ENCODE results near the gene PTK6.
"Not testable (repeated sequence)": the region's sequence is repeated elsewhere in the genome, so short reads cannot be mapped to it uniquely, and the experiment has no call there.

PTK6 gene

DNA sequence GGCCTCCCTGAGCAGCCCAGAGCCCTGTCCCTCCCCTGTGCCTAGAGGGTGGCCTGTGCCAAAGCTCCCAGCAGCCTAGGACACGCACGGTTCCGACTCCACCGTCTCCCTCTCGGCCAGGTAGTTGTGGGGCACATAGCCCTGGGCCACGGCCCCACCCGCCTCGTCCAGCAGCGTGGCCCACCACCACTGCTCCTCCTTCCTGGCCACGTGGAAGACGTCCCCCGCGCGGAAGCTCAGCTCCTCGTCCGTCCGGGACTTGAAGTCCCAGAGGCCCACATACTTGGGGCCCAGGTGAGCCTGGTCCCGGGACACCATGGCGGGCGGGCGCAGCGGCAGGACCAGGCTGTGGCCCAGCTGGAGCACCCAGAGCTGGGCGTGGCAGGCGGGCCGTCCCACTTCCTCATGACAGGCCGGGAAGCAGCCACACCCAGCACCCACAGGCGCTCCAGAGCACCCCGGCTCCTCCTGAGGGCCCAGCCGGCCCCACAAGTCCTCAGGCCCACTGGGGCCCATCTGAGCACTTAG, at the start of gene PTK6:
Gene PTK6 (minus strand): TSS at position 380 of the 528 bp plus-strand sequence. CDS start 62 bp downstream, at position 318.
- peak in 1 of 2 donors; percentile 77 for DNase-seq

DNA sequence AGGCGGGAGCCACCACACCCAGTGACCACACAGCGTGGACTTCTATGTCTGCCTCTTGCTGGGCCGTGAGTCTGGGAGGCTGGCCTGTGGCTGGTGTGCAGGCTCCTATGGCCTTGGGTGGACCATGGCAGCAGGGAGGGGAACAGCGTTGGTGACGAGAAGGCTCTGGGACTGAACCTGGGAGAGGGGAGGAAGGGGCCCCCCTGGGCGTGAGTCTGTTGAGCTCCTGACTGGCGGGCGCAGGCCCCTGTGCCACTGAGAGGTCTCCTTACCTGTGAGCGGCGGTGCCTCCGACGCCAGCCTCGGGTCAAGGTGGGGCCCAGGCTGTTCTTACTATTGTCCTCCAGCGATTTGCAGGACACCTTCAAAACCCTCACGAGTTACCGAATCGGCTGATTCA, 49.6 kb upstream of the PTK6 start:
- DNase-seq, result no peak

DNA sequence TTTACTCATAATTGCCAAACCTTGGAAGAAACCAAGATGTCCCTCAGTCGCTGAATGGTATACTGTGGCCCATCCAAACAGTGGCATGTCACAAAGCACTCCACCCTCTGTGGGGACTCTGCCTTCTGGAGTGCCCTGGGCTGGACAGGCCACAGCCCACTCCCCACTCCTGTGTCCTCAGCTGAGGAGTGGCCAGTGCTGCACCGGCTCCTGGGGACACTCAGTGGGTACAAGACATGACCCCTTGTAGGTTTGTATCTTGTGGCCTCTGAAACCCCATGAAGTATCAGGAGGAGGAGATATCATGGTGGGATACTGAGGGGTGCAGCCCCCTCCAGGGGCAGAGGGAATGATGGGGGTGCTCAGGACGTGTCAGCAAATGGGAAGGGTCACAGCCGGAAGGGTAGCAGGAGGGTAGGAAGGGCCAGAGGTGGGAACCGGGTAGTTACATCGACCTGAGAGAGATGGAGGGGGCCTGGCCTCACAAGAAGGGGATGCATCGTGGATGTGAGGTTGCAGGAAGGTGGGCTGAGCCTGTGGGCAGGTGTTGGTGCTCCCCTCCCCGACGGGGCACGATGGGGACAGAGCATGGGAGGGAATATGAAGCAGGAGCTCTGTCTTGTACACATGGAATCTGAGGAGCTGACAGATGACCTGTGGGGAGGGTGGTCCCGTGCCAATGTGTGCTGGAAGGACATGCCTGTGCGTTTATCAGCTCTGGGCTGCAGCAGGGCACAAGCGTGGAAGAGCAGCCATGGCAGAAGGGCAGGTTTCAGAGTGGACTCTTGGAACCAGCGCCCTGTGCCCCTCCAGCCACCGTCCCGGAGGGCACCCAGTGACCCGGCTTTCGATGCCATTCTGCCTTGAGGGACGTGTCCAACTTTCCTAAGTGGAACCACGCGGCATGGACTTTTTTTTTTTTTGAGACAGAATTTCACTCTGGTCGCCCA, 48.7 kb upstream of the PTK6 start:
- no peak for DNase-seq

DNA sequence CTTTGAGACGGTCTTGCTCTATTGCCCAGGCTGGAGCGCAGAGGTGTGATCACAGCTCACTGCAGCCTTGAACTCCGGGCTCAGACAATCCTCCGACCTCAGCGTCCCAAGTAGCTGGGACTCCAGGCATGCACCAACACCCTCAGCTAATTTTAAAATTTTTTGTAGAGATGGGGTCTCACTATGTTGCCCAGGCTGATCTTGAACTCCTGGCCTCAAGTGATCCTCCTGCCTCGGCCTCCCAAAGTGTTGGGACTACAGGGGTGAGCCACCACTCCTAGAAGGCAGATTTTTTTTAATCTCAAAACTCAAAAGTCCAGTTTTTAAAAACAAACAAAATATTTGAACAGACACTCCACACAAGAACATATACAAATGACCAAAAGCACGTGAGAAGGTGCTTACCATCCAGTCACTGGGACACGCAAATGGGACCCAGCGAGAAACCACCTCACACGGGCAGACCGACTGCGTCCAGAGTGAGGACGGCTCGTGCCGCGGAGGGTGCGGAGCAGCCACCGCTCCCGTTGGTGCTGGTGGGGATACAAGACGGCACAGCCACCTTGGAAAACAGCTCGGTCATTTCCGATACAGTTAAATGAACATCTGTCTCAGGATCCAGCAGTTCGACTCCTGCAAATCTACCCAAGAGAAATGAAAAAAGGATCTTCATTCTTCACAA, 45.3 kb upstream of the PTK6 start:
- DNase-seq, result no peak

DNA sequence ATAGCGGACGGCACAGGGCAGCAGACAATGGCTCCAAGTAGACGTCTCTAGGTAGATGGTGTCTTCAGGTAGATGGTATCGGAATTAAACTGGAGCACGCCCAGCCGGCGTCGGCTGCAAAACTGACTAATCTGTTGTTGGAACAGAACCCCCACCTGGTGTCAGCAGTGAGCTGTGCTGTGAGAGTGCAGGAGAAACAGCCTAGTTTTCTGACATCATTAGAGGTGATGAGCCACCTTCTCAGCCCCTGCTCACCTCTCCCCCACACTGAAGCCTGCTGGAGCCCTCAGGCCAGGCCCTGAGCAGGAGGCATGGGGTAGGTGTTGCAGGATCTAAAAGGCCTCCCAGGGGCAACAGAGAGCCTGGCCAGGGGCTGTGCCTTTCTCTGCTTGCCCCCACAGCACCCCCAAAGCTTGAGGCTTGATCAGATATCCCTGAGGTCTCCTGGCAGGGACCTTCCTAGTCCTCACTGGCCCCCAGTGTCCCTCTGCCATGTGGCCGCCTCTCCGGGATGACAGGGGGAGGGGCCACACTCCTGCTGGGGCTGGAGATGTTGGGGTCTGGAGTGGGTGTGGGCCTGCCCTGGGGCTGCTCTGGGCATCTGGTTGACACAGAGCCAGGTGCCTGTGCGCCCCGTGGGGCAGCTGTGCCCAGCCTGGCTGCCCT, 43.8 kb upstream of the PTK6 start:
- peak in 1 of 2 donors; percentile 26 for DNase-seq

DNA sequence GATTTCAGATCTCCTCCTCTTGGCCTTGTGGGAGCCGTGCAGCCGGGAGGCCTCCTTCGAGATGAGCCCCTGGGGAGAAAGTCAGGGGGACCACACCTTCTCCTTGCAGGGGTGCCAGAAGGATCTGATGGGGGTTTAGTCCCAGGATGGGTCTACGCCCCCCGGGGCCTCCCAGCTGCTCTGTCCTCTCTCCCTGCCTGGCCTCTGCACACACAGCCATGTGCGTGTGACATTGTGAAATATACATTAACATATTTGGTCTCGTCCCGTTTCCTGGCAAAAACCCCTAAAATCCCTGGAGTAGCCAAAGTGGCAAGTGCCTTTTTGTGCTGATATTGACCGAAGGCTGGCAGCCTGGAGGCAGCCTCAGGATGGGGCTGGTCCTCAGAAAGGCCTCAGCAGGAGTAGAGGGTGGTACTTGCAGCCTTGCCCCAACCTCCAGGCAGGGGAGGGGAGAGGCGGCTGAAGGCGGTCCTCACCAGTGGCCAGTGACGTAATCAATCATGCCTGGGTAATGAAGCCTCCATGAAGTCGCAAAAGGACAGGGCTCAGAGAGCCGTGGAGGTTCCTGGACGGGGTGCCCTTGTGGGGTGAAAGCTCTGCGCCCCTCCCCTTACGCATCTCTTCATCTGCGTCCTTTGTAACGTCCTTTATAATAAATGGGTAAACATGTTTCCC, 42.0 kb upstream of the PTK6 start:
- no peak for DNase-seq

DNA sequence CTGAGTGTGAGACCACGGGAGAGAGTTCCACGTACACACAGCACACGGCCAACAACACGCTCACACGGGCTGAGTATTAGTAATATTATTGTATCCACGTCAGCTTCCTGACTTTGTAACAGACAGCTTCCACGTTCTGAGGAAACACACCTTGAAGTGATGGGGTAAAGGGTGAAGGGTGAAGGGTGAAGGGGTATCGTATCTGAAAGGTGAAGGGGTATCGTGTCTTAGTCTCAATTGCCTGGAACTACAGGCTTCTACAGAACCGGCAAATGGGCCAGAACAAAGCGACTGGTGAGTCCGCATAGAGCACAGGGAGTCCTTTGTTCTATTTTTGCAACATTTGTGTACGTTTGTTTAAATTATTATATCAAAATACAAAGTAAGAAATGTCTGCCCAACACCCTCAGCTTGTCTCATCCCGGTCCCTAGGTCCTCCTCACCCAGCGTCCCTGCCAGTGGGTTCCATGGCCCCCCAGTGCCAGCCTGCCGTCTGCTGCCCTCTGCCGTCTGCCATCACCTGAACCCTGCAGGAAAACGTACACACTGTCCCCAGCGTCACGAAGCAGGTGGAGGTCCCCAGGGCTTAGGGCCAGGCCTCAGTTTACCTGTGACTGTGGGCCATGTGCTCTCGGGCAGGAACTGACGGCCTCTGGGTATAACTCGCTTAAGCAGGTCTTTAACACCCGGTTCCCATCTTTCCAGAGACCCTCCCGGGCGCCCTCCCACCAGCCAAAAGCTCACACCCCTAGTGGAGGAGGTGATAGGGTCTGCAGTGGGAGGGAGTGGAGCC, 41.2 kb upstream of the PTK6 start:
- no peak for DNase-seq

DNA sequence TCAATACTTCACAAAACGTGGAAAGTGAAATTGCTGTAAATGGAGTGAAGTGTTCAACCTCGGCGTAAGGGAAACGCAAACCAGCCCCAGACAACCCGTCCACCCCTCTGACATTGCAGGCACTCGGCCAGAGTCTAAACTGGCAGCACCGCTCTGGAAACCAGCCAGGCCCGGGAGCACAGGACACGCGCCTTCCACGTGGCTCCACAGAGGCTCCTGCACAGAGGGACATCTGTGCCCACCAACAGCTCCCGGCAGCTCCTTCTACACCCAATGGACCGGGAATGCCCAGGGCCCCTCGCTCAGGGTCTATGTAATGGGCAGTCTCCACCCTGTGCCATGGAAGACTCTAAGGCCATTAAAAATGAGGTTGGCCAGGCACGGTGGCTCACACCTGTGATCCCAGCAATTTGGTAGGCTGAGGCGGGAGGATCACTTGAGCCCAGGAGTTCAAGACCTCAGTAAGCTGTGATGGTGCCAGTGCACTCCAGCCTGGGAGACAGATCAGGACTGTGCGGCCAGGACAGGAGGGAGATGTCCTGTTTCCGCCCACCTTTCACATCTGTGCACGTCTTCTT, 40.2 kb upstream of the PTK6 start:
- no peak for DNase-seq

DNA sequence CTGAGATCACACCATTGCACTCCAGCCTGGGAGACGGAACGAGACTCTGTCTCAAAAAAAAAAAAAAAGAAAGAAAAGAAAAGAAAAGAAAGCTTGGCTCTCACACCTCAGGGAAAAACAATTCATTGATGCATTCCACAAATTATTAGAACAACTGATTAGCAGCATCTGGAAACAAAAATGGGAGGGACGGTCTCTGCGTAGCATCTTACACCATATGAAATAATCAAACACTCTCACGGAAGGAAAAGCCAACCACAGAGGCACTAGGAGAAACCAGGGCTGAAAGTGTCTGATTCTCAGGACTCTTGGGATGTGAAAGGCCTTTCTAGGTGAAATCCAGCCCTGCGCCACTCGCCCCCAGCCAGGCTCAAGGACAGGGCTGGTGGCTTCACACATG, 39.1 kb upstream of the PTK6 start:
- DNase-seq, result no peak

DNA sequence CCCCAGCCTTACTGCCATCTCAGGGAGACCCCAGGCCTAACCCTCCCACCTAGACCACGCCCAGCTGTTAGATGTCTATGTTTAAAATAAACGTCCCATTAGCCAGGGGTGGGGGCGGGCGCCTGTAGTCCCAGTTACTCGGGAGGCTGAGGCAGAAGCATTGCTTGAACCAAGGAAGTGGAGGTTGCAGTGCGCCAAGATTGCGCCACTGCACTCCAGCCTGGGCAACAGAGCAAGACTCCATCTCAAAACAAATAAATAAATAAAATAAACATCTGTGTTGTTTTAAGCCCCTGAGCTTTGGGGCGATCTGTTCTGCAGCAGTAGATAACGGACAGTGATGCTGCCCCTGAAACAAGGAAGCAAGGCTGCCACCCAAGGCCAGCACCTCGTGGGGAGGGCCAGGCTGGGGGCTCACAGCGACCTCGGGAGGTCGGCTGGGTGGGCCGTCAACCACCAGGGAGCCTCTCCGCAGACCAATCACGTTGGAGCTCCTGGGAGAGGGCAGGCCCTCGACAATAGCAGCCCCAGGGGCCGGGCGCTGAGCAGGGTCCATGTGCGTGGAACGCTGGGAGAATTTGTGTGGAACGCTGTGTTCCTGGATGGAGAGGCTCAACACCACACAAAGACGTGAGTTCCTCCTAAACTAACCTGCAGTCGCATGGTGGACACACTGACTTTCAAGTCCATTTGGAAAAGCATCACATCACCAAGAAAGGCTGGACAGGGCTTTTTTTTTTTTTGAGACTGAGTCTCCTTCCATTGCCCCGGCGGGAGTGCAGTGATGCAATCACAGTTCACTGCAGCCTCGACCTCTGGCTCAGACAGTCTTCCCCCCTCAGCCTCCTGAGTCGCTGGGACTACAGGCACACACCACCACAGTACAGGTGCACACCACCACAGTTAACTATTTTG, 37.9 kb upstream of the PTK6 start:
- DNase-seq, result no peak

DNA sequence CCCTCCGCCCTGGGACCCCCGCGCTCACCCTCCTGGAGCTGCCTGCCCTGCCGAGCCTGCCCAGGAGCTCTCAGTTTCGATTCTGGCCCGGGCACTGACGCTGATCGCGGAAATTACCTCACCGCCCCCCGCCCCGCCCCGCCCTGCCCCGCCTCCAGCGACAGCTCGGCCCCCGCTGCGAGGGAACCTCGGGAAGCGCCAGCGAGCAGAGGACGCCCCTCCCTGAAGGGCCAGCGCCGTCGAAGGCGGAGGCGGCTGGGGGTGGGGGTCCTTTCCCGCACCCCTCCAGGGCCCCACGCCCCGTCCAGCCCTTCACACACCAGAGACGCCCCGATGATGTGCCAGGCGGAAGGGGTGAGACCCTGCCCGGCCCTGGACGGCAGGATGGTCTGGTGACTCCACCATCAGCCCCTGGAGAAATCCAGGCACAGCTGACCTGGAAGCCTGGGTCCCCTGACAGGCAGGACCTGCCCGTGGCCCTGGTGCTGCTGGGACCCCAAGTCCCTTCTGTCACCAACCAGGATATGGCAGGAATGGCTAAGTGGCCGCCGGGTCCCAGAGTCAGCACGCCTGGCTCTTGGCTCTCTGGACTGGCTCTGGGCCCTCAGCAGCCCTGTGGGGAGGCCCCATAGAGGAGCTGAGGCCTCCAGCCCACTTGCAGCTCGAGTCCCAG, 37.1 kb upstream of the PTK6 start, which contains the start of gene HELZ2:
Gene HELZ2 (minus strand): TSS at position 84 of the 673 bp plus-strand sequence. CDS start 1,854 bp downstream, outside the sequence.
- DNase-seq, result peak; percentile 35 to 70

DNA sequence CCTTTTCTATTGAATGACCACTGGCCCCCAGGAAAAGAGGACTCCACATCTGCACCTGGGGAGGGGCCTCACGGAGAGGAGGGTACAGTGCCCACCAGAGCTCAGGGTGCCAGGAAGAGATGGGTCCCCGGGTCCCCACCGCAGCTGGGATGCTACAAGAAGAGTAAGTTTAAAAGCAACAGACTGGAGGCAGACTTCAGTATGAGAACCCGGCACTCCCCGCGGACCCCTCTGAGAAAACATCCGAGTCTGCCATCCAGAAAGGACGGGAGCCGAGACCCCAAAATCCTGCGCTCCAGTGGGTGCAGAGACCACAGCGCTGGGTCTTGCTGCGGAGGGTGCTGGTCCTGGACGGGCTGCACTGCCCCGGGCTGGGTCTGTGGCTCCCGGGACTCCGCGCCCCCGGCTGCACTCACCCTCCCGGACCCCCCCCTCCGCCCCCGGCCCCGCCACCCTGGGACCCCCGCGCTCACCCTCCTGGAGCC, 36.5 kb upstream of the PTK6 start:
- DNase-seq, result no peak

DNA sequence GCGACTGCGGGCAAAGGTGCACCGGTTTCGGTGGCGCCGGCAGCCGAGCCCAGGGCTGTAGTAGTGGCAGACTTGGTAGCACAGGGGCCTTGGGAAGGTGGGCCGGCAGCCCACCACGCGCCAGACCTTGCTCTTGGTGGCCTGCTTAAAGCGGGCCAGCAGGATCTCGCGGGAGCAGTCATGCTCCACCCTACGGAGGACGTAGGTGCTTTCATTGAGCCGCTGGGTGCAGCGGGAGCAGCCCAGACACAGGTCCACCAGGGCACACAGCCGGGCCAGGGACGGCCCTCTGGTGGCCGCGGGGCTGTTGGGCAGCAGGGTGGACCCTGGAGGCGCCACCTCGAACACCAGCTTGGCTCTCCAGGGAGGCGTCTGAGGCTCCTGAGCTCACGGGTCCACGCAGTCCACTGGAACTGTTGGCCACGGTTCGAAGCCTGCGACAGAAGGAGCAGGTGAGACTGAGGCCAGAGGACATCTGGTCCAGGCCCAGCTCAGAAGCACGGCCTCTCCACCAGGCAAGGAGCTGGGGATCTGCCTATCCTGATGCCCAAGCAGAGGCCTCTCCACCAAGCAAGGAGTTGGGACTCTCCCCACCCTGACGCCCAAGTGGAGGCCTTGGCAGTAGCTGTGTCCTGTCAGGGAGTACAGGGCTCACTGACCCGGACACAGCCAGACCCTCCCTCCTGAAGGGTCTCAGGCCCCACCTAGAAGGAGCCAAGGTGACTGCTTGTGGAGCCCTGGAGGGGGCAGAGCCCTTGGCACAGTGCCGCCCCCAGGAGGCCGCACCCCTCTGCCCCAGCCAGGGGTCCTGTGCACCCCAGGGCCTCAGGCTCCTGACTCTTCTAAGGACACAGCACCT, 35.8 kb upstream of the PTK6 start:
- no peak for DNase-seq

DNA sequence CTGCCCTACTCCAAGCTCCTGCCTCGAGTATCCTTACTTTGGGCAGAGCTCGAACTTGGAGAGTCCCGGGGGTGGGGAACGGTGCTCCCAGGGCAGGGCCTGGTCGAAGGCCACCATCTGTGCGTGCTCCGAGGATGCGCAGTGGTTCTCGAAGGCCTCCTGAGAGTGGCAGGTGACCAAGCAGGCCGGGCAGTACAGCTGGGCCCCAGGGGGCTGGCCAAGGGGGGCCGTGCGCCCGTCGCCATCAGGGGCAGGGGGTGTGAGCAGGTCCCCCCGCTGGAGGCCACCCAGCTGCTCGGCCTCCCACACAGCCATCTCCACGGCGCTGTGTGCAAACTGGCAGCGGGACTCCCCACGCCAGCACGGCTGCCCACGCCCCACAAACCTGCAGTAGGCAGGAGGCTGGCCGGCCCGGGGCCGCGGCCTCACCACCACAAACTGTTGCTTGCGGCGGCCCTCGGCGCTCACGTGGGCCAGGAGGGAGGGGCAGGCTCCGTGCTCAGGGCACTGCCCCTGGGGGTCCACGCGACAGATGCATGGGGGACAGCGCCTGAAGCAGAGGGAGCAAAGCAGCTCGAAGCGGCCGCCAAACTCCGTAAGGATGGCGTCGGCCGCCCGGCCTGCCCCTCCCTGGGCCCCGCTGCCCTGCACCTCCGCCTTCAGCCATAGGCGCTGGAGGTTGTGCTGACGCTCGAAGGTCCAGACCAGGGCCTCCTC, 35.1 kb upstream of the PTK6 start:
- DNase-seq, result no peak

DNA sequence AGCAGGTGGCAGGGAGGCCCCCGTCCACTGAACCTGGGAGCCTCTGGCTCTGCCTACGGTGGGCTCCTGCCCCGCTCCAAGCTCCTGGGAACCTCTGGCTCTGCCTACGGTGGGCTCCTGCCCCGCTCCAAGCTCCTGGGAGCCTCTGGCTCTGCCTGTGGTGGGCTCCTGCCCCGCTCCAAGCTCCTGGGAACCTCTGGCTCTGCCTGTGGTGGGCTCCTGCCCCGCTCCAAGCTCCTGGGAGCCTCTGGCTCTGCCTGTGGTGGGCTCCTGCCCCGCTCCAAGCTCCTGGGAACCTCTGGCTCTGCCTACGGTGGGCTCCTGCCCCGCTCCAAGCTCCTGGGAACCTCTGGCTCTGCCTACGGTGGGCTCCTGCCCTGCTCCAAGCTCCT, 33.9 kb upstream of the PTK6 start:
- DNase-seq, result not testable (repeated sequence)

DNA sequence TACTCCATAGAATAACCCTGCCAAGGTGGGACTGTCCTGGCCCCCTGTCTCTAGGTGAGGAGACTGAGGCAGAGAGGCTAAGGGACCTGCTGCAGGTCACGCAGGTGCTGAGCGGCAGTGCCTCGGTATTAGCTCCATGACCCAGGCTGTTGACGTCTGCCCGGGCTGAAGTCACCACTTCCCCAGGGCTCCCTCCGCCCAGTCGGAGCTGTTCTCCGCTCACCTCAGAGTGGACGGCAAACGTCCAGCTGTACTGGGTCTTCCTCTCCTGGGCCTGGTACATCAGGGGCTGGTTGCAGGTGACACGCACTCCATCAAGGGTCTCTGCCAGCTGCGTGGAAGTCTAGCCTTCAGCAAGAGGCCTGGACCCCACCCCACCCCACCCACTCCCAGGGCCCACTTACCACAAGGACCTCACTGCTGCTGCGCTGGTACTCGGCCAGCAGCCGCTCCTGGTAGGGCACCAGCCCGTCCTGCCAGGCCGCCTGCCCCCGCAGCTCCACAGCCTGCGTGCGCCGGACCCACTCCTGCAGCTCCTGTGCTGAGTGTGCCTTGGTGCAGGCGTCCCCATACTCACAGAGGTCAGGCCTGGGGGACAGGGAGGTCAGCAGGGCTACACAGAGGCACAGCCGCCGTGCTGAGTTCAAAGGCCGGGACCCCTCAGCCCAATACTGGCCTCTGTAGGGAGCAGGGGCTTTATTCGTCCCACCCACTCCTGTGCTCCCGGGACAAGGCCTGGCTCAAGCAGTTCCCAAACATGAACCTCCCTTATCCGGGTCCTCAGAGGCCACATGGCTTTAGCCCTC, 33.3 kb upstream of the PTK6 start:
- DNase-seq, result no peak

Measured in bone marrow (tissue), 2 donors.